Kidney (tissue), 14 donors: ENCODE results near the gene CACNA1F. TPM values are rescaled to one million over a fixed set of nuclear protein-coding genes. Genes with fewer than 3 reads are reported as not detected.

Experiments
- DNase-seq, 5 donors: peaks; one replicate each; pipeline ENCODE4 v3.0.0-alpha.2; 2013 to 2020
- FAIRE-seq: peaks from 2 replicates; lab custom pipeline; 2012; peaks lifted over from hg19 to GRCh38; lab: Jason Lieb, UNC
- H3K27ac ChIP-seq, 2 donors: one replicate each; pipeline ENCODE4 v1.7.0; 2013; ENCODE audit warnings: low read depth in 2 of 2, low read length in 2 of 2, inconsistent platforms in 1 of 2
- H3K27me3 ChIP-seq: one replicate; pipeline ENCODE4 v1.7.1; 2013; ENCODE audit warnings: low read length, inconsistent platforms; ENCODE audit not compliant: control insufficient read depth, insufficient read depth
- H3K36me3 ChIP-seq, 3 donors: one replicate each; pipeline versions ENCODE4 v1.7.0 to v1.7.1; 2013; ENCODE audit warnings: low read length in 3 of 3, control low read depth in 1 of 3, inconsistent platforms in 1 of 3; ENCODE audit not compliant: insufficient read depth in 3 of 3, control insufficient read depth in 2 of 3
- H3K4me1 ChIP-seq, 3 donors: one replicate each; pipeline versions ENCODE4 v1.7.0 to v1.7.1; 2013; ENCODE audit warnings: low read length in 3 of 3, inconsistent platforms in 1 of 3, low read depth in 1 of 3; ENCODE audit not compliant: control insufficient read depth in 2 of 3, insufficient read depth in 2 of 3
- H3K4me3 ChIP-seq, 3 donors: one replicate each; pipeline versions ENCODE4 v1.7.0 to v1.8.1; 2013; ENCODE audit warnings: low read length in 3 of 3, control low read depth in 1 of 3, inconsistent platforms in 1 of 3
- H3K9ac ChIP-seq, 3 donors: one replicate each; pipeline versions ENCODE4 v1.7.0 to v1.7.1; 2013; ENCODE audit warnings: low read length in 3 of 3, control low read depth in 1 of 3, inconsistent platforms in 1 of 3
- H3K9me3 ChIP-seq, 3 donors: one replicate each; pipeline versions ENCODE4 v1.7.0 to v1.7.1; 2013; ENCODE audit warnings: low read length in 3 of 3, control low read depth in 1 of 3, inconsistent platforms in 1 of 3; ENCODE audit not compliant: control insufficient read depth in 2 of 3, insufficient read depth in 1 of 3
- CTCF ChIP-seq: IDR thresholded peaks from 3 replicates; pipeline ENCODE4 v1.5.1; 2012; ENCODE audit warnings: mild to moderate bottlenecking, moderate library complexity, borderline replicate concordance; ENCODE audit not compliant: insufficient read depth; ENCODE audit errors: extremely low read depth
- intact Hi-C: fragments of 100-400 bp; cut with DNase I; formaldehyde crosslinking; loops from one replicate; pipeline ENCODE4 v1.11.1; 2022
- polyA plus RNA-seq: library from polyadenylated mRNA; stranded (reverse); fragments of 350-450 nt; fragmentation: Illumina TruSeq; extraction: RNeasy Lipid Tissue Mini Kit (QIAGEN cat#74804); gene quantifications from one replicate; pipeline ENCODE4 v1.2.3, GENCODE V29; 2014; ENCODE audit warnings: low read depth, low replicate concordance; ENCODE audit not compliant: insufficient read depth
- total RNA-seq: library from RNA; stranded (reverse); fragmentation: NEBNext Ultra II Directional; extraction: Animal tissue kit (Norgen Biotek cat#: 25700); gene quantifications from one replicate; pipeline ENCODE4 v1.2.1, GENCODE V29; 2021
- donor health status: control.
- donor health status: control.
- donor health status: control.
- donor health status: control.
- donor health status: control.
- donor health status: DM: yes; HTN: yes; CAD: no.
- donor health status: Normal renal cell carcinoma (clear cell type).

CACNA1F gene
- total and polyA plus RNA-seq, 2 donors from 2014 or later = 0.15 to 0.25 TPM

GRCh38 chrX:49242545-49243066, 9.5 kb upstream of the CACNA1F start:
- Histone ChIP-seq H3K27ac (no peak overlapping the region), H3K27me3 (no peaks in the 10 kb centered on the region), H3K9ac (no peak overlapping the region), H3K9me3 (no peaks in the 10 kb centered on the region), H3K4me3 (no peak overlapping the region), H3K36me3 (peaks cover 0 to 4% (median 0%) of the 10 kb centered on the region in 3 donors), H3K4me1 (no peaks in the 10 kb centered on the region)
- intact Hi-C loops = no loop called here
- FAIRE-seq (no peak), DNase-seq (peak in 1 of 5 donors; percentile 25)
- TF ChIP-seq CTCF = no peak

GRCh38 chrX:49238735-49239134, 5.6 kb upstream of the CACNA1F start:
- intact Hi-C loops = no loop called here
- H3K9ac ChIP-seq = no peak overlapping the region

GRCh38 chrX:49237060-49237459, 3.9 kb upstream of the CACNA1F start:
- DNase-seq (no peak), FAIRE-seq (no peak)
- intact Hi-C loops = no loop called here
- H3K4me1 ChIP-seq = peaks cover 0 to 2% (median 0%) of the 10 kb centered on the region in 3 donors
- H3K9me3 ChIP-seq = no peaks in the 10 kb centered on the region
- no peak overlapping the region for H3K4me3 ChIP-seq
- H3K9ac ChIP-seq = no peak overlapping the region
- H3K27me3 ChIP-seq = no peaks in the 10 kb centered on the region
- no peak for TF ChIP-seq CTCF
- H3K36me3 ChIP-seq = no peaks in the 10 kb centered on the region
- no peak overlapping the region for H3K27ac ChIP-seq

More at GRCh38 chrX:49238735-49239134, 5.6 kb upstream of the CACNA1F start:
- Histone ChIP-seq H3K27ac (no peak overlapping the region), H3K4me1 (peaks cover 0 to 2% (median 0%) of the 10 kb centered on the region in 3 donors), H3K27me3 (no peaks in the 10 kb centered on the region), H3K9me3 (no peaks in the 10 kb centered on the region), H3K4me3 (no peak overlapping the region), H3K36me3 (no peaks in the 10 kb centered on the region)
- TF ChIP-seq CTCF = no peak
- FAIRE-seq = no peak
- DNase-seq = peak in 1 of 5 donors; percentile 20
